ENCODE data around the gene TAS1R2.
"Not testable (repeated sequence)": the region's sequence is repeated elsewhere in the genome, so short reads cannot be mapped to it uniquely, and the experiment has no call there.

Gene TAS1R2

DNA sequence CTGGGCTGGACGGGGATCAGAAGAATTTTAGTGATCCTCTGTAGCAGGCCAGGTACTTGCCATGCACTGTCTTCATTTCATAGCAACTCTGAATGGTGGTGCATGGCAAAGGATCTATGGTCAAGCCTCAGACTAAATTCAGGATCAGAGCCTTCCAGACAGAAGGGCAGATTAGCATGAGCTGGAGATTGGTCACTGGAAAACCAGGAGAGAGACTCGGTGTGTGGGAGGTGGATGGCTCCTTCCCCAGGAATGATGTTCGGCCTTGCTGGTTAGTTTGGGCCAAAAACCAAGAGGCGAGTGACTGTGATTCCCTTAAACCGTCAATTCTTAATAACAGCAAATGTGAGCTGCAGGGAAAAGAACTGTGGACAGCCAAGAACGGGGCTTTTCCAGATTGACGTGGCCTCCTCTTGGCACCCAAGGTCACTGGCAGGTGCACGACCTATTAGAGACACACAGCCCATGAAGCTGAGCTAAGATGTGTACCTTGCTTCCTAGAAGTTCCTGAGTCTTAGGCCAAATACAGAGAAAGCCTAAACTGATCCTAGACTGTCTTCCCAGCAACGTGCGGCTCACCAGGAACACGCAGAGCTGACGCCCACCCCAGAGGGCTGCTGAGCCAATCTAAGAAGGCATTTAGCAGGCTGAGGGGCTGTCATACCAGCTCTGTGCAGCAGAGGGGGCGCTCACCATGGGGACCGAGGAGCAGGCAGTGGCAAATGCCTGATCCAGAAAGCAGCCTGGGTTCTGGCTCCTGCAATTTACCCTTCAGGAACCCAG, 24.4 kb upstream of the TAS1R2 start:
- ATAC-seq = peak in 1 of 2 donors; percentile 53

DNA sequence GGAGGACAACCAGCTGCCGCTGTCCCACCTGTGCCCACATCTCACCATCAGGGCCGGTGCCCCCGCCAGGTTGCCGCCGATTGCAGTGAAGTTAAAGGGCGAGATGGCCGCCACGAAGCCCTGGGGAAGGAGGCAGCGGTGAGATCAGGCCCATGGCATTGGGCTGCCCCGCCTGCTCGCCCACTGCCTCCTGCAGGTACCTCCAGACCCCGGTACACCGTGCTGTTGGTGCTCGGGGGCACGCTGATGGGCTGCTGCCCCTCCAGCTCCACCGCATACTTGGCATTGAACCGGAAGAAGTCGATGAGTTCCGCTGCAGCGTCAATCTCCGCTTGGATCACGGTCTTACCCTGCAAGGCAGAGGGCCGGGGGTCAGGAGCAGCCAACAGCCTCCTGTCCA, 23.6 kb upstream of the TAS1R2 start:
- ATAC-seq = no peak

DNA sequence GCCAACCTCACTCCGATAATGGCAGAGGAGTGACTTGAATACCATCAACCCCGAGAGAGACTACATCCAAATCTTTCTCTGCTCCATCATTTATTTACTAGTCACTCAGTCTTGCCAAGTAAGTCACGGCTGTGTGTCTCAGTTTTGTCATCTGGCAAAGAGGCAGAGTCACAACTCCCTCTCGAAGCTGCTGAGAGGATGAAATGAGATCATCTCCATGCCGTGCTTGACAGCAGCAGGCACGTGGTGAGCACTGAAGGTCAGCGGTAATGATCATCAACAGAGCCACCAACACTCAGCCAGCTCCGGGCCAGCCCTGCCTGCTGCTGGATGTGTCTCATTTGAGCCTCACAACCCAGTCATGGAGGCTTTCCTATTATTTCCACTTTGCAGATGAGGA, 23.0 kb upstream of the TAS1R2 start:
- no peak for ATAC-seq

DNA sequence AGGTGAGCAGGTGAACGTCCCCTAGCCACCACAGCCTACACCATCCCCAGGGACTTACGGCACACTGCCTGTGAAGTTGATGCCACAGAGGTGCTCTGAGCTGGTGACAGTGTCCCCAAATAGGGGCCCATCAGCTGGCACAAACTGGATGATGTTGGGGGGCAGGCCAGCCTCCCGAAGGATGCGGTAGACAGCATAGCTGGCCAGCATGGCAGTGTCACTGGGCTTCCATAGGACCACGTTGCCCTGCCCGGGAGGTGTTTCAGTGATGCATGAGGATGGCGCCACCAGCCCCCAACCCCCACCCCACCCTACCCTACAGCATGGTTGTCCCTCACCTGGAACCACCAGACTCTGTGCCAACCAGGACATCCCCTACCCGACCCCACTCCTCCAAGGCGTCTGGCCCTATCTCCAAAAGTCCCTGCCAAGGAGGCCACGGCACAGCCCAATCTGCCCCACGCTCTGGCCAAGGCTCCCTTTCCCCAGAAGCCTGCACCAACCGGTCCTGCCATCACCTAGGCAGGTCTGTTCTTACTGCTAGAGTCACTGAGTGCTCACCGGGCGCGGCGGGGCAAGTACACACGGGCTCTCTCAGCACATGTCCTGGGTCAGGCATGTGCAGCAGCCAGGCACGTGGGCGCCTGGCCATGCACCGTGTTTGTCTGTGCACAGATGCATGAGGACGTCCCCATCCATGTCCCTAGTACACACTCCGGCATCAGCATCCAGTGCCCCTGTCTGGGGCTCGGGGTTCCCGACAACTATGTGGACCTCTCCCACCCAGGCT, 22.4 kb upstream of the TAS1R2 start:
- no peak for ATAC-seq

DNA sequence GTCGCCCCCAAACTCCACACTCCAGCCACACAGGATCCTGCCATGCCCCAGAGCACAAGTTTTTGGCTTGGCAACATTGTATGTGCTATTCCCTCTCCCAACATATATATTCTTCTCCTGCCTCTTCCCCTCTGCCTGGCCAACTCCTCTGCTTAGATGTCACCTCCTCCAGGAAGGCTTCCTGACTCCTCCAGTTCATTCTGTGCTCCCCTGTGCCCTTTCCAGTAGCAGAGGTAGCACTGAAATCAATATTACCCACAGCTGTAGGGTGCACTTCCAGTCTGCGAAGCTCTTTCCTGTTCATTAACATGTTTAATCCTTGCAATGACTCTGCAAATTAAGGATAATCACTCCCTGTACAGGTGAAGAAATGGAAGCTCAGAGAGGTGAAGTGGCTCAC, 21.7 kb upstream of the TAS1R2 start:
- ATAC-seq = no peak

DNA sequence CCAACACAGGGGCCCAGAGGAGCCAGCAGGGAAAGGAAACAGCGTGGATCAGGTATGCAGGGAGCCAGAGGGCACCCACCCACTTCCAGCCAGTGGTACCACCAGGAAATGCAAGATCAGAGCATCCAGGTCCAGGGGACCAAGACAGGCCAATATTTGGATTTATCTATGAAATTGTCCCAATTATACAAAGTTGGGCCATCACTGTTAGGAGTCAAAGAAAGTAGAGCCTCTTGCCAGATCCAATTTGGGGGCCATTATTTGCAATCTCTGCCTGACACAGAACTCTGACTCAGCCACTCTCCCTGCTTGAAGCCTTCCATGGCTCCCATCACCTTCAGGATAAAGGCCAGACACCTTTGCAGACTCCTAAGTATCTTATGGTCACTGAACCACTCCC, 21.1 kb upstream of the TAS1R2 start:
- no peak for ATAC-seq

DNA sequence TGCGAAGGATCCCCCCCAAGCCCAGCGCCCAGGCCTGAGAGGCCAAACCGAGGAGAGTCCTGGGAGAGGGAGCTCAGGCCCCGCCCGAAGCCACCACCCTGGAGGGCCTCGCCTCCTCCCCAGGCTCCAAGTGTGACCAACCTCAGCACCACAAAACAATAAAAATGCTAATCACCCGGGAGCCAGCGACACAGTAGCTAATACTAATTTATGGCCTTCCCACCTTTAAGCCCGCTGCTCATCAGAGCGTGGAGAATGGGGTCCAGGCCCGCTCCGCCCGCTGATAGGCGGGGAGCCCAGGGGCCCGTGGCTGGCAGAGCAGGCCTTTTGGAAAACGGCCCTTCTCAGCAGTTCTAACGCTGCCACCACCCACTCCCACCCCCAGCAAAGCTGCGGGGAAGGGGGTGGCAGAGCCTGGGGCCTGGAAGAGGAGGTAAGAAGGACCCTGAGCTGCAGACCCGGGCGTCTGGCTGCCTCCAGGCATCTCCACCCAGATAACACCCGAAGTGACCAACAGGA, 20.4 kb upstream of the TAS1R2 start:
- no peak for ATAC-seq

DNA sequence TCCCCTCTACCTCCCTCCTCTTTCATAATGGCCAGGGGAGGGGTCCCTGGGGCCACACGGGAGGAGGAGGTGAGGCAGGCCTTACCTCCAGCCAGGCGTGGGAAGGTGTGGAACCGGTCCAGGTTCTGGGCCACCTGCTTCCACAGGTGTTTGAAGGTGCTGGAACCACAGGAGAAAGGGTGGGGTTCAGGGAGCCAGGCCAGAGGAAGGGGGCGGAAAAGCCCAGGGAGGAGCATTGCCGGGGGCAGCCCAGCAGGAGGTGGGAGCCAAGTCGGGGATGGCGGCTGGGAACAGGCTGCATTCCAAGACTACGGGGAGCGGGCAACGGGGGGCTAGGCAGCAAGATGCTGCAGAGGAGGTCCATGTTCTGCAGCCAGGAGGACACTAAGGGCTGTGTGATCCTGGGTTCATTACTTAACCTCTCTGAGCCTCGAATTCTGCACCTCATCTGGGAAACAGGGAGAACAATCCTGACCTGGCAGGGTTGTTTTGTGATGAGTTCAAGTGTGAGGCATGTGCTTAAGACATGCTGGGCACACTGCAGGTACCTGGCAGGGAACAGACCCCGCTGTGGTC, 19.8 kb upstream of the TAS1R2 start:
- no peak for ATAC-seq

DNA sequence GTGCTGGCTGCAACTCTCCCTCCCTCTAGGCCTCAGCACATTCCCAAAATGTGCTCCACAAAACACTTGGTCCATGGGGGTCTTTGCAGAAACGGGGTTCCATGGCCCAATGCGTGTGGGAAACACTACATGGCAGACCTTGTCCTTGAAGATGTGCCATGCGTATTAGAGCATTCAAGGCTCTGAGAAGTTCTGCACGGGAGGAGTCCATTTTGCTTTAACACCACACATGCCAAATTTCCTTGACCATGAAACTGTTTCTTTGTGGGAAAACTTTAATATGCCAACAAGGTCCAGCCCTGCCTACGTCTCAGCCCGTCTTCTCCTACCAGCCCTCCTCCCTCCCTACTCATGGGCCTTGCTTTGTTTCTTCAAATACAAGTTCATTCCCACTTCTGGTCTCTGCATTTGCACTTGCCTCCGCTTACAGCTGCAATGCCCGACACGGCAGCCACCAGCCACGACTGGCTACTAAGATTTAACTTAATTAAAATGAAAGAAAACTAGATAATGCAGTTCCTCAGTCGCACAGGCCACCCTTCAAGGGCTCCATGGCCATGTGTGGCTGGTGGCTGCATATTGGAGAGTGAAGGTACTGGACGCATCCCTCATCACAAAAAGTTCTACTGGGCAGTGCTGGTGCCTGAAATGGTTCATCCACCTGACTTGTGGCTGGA, 19.2 kb upstream of the TAS1R2 start:
- no peak for ATAC-seq

DNA sequence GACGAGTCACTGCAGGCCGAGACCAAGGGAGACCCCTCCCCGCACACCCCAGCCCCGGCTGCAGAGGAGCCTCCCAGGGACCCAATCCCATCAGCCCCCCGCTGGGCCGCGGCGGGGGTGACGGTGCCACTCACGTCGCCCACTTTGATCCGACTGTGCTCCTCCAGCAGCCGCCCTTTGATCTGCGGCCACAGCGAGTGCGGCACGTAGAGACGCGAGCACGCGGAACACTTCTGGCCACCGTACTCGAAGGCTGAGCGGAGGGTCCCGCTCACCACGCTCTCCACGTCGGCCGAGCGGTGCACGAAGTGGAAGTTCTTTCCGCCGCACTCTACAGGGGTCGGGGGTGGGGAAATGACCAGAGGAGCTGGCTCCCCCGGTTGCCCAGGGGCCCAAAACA, 17.8 kb upstream of the TAS1R2 start:
- ATAC-seq = no peak

DNA sequence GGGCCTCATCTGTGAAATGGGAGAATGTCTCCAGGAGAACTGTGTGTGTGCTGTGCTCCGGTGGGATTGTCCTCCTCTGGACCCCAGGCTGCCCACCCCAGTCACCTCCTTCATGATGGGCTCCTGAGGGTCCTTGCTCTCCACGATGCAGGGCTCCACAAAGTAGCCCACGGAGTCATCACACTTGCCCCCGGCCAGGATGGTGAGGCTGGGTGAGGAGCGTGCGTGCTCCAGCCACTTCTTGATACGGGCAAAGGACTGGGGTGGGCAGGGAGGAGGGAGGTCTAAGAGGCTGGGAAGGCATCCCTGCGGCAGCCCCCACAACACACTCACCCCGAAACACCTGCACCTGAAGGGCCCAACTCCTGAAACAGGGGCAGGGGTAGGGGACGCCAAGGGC, 16.8 kb upstream of the TAS1R2 start:
- no peak for ATAC-seq

DNA sequence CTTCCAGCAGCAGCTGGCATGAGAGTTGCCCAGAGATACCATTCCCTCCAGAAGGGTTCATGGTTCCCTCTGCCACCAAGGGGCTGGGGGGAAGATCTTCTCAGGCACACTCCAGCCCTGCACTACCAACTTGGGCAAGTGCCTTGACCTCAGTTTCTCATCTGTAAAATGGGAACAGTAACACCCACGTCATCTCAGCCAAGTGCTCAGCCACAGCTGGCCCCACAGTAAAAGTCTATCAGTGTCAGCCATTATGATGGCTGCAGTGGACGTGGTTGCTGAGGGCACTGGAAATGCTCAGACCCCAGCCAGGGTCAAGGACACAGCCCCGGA, 16.3 kb upstream of the TAS1R2 start:
- ATAC-seq = no peak

DNA sequence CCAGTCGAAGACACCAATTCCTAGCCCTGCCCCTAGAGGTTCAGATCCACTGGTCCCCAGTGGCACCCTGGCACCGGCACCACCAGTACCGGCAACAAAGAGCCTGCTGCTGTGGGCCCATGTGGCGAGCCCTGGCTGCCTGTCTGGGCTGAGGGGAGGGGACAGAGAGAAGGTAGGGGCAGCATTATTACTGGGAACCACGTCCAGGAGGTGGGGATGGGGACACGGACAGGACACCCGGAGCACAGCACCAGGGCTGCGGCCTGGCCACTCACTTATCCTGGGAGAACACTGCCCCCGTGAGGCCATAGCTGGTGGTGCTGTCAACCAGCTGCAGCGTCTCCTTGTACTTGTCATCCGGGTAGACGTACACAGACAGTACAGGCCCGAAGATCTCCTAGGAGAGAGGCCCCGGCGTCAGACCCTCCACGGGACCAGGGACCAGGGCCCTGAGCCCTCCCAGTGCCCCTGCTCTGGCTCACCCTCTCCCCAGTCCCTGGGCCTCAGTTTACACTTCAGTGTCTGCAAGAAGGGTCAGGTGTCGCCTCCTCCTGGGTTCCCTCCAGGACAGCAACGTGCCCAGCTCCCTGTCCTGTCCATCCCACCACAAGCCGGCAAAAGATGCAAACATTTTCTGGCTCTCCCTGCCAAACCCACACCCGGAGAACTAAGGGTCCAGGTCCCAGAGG, 15.8 kb upstream of the TAS1R2 start:
- ATAC-seq = peak in 1 of 2 donors; percentile 61

DNA sequence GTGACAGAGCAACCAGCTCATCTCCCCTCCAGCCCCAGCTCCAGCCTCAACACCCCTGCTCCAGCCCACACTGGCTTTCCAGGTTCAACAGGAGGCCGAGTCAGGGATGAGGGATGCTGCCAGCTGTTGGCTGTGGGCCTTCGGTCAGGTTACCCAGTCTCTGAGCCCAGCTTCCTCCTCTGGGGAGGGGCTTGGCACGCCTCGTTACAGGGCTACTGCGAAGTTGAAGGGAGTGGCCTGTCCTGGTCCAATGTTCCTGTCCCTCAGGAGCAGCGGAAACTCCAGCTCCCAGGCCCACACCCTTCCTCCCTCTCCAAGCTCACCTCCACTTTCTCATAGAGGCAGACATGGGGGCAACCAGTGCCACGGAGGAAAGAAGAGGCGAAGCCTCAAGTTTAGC, 15.1 kb upstream of the TAS1R2 start:
- no peak for ATAC-seq

DNA sequence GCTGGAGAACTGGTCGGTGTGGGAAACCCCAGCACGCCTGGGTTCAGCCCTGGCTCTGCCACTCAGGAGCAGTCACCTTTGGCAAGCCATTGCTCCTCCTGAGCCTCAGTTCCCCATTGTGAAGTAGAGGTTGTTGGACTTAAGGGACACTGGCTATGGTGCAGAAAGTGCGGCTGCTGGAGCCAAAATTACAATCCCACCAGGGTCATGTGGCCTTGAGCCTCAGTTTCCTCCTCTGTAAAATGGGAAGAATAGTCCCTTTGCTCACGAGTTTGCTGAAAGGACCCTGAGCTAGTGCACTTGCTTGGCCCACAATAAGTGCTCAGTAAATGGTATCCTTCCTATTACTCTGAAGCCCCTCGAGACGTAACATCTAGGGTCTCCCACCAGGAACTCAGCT, 14.6 kb upstream of the TAS1R2 start:
- no peak for ATAC-seq

DNA sequence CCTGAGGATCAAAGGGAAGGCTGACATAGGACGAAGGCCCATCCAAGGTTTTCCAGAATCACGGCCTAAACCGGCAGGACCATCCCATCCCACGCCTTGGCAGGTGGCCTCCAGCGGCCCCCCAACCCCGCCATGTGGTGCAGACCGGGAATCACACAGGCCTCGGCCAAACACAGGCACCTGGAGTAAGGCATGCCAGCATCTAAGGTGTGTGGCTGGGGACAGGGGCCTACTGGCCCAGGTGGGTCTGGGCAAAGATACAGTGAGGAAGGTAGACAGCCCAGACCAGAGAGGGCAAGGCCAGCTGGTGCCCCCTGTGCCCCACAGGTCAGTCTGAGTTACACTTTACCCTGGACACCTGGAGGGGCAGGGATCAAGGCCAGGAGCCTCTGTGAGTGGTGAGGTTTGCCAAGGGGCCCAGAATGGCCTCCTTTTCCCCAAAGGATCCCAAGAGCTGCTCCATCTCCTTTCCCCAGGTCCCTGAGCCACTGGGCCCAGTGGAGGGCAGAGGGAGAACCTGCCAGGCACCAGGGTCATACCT, 12.7 kb upstream of the TAS1R2 start:
- ATAC-seq = no peak

DNA sequence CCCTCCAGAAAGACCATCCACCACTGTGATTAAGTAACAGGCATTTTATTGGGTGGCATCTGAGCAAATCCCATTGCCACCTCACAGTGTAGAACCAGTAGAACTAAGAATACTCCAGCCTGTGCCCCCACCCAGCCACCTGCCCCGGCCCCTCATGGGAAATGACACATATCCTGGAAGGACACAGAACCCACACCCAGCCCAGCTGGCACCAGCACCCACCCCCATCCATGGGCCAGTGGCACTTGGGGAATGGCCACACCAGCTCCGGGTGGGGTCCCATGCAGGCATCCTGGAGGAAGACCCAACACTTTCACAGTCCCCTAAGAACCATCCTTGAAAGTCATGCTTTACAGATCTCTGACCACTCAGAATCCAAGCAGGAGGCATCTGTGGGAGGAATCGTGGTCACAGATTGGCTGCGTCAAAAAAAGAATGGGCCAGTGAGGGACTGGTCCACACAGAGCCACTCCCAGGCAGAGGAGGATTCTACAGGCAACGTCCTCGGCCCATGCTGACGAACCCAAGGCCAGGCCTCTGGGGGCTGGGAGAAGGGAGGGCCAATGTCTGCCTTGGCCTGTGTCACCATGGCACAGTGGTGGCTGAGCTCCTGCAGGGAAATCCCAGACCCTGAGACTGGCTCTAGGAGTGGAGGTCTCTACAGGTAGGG, 12.1 kb upstream of the TAS1R2 start:
- no peak for ATAC-seq

DNA sequence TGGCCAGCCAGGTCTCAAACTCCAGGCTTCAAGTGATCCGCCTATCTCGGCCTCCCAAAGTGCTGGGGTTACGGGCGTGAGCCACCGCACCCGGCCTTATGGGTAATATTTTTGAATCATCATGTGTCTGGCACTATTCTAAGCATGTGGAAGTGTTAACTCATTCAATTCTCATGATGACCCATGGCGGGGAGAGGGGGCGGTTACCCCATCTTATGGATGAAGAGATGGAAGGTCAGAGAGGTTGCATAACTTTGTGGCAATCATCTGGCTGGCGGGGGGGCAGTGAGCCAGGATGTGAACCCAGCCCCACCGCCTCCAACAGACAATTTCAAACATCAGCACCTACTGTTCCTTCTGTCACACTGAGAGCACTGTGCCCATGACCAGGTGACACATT, 11.5 kb upstream of the TAS1R2 start:
- ATAC-seq = no peak

DNA sequence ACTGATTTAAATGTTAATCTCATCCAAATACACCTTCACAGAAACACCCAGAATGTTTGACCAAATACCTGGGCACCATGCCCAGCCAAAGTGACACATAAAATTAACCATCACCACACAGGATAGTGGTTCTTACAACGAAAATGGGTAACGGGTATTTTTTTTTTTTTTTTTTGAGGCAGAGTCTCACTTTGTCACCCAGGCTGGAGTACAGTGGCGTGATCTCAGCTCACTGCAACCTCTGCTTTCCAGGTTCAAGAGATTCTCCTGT, 11.1 kb upstream of the TAS1R2 start:
- not testable (repeated sequence) for ATAC-seq

DNA sequence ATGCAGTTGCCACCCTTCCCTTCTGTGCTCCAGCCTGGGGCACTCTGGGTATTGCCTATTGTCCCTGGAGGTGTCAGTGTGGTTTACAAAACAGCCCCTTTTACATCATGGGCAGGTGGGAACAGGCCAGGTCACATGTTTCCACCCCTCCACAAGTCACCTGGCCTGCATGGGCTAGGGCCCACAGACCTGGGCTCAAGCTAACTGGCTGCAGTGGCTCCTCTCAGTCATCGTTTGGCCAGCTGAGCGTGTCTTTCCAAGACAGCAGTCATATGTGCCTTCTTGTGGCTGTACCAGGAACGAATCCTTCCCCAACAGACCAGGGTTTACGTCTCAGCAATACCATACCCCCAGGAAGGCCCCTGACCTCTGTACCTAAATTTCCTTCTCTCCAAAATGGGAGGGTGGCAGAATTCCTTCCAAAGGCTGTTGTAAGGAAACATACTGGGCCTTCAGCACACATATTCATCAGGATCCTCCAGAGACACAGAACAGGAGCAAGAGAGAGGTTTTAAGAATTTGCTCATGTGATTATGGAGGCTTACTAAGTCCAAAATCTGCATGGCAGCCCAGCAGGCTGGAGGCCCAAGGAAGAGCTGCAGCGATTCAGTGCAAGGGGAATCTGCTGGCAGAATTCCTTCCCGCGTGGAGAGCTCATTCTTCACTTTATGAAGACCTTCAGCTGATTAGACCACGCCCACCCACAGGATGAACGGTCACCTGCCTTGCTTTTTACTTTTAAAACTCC, 10.6 kb upstream of the TAS1R2 start:
- no peak for ATAC-seq

DNA sequence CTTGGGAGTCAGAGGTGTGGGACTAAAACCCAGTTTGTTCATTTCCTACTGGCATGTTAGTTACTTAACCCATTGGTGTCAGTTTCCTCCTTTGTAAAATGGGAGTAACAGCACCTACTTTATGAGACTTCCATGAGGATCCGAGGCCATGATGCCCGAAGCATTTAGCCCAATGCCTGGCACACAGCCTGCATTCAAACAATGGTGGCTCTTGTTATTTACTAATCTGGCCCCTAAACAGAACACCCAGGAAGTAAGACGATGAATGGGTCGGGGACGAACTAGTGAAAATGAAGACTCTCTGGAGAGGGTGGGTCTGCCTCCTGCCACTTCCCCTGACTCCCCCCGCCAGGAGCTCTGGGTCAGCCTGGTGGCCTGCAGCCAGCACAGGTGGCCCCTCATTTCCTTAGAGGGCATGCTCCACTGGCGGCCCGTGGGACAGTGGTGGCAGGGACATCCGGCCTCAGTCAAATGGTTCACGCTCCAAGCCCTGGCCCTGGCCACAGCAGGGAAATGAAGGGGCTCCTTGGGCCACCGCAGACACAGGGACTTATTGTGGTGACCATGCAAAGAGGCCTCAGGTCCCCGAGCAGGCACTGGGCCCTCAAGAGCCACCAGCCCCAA, 9.5 kb upstream of the TAS1R2 start:
- no peak for ATAC-seq

Measured in activated CD4-positive, CD25-positive, alpha-beta regulatory T cell treated with anti-CD3 and anti-CD28 coated beads, Interleukin-2, amount 50 U/mL, for 24 hours (primary cell).